Neural cell (in vitro differentiated cells): ENCODE results near the gene MBD1. TPM values are rescaled to one million over a fixed set of nuclear protein-coding genes. Genes with fewer than 3 reads are reported as not detected.

Source experiments
- H2AFZ ChIP-seq: fragments of 200-600, 300-800 bp; sonication (generic), shearing (Covaris generic); 2 replicates; pipeline ENCODE4 v1.6.0; 2014; ENCODE audit warnings: low read depth, mild to moderate bottlenecking, antibody characterized with exemption, low read length, moderate library complexity
- H3F3A ChIP-seq: fragments of 200-600 bp; shearing (Covaris generic); 2 replicates; pipeline ENCODE4 v1.6.1; 2016; ENCODE audit warnings: mild to moderate bottlenecking, moderate library complexity, mixed read lengths, antibody characterized with exemption, low read length; ENCODE audit not compliant: insufficient read depth, poor library complexity, severe bottlenecking
- H3K27ac ChIP-seq: fragments of 200-600, 300-800 bp; sonication (generic), shearing (Covaris generic); 2 replicates; pipeline ENCODE4 v1.5.1; 2014; ENCODE audit warnings: mild to moderate bottlenecking, low read length, moderate library complexity
- H3K27me3 ChIP-seq: fragments of 300-800, 200-600 bp; sonication (generic), shearing (Covaris generic); 2 replicates; pipeline ENCODE4 v1.6.0; 2014; ENCODE audit warnings: mild to moderate bottlenecking, low read depth, low read length, moderate library complexity; ENCODE audit not compliant: insufficient read depth
- H3K36me3 ChIP-seq: fragments of 300-800, 200-600 bp; sonication (generic), shearing (Covaris generic); 2 replicates; pipeline ENCODE4 v1.5.1; 2014; ENCODE audit warnings: mild to moderate bottlenecking, antibody characterized with exemption, low read length, moderate library complexity; ENCODE audit not compliant: insufficient read depth
- H3K4me2 ChIP-seq: fragments of 300-800, 200-600 bp; sonication (generic), shearing (Covaris generic); 2 replicates; pipeline ENCODE4 v1.6.0; 2014; ENCODE audit warnings: mild to moderate bottlenecking, low read length
- H3K4me3 ChIP-seq: fragments of 300-800, 200-600 bp; sonication (generic), shearing (Covaris generic); 2 replicates; pipeline ENCODE4 v1.5.1; 2014; ENCODE audit warnings: mild to moderate bottlenecking, low read length, moderate library complexity
- H3K79me2 ChIP-seq: fragments of 200-600 bp; shearing (Covaris generic); replicated peaks from 2 replicates; pipeline ENCODE4 v1.6.0; 2014; ENCODE audit warnings: mild to moderate bottlenecking, low read length, moderate library complexity; ENCODE audit not compliant: insufficient read depth
- H3K9ac ChIP-seq: fragments of 300-800, 200-600 bp; sonication (generic), shearing (Covaris generic); 2 replicates; pipeline ENCODE4 v1.6.1; 2016; ENCODE audit warnings: mild to moderate bottlenecking, low read length, mixed read lengths
- H3K9me2 ChIP-seq: fragments of 200-600 bp; shearing (Covaris generic); 2 replicates; pipeline ENCODE4 v1.6.1; 2016; ENCODE audit warnings: mild to moderate bottlenecking, low read length, mixed read lengths; ENCODE audit not compliant: insufficient read depth
- H3K9me3 ChIP-seq: fragments of 200-600, 300-800 bp; sonication (generic), shearing (Covaris generic); 2 replicates; pipeline ENCODE4 v1.6.1; 2016; ENCODE audit warnings: mild to moderate bottlenecking, mixed run types, low read length, moderate library complexity, mixed read lengths
- H4K20me1 ChIP-seq: fragments of 200-600 bp; shearing (Covaris generic); 2 replicates; pipeline ENCODE4 v1.6.1; 2016; ENCODE audit warnings: mild to moderate bottlenecking, mixed run types; ENCODE audit not compliant: insufficient read depth
- EP300 ChIP-seq: fragments of 450-650 bp; conservative IDR thresholded peaks from 2 replicates; pipeline ENCODE4 v1.6.1; 2014; ENCODE audit warnings: antibody characterized with exemption, mild to moderate bottlenecking, moderate library complexity; ENCODE audit not compliant: poor library complexity, severe bottlenecking
- EZH2 ChIP-seq: fragments of 200-600, 300-800 bp; shearing (Covaris generic), sonication (generic); IDR thresholded peaks from 2 replicates; pipeline ENCODE4 v1.6.1; 2014; ENCODE audit warnings: antibody characterized with exemption, low read length, borderline replicate concordance, mild to moderate bottlenecking; ENCODE audit not compliant: insufficient read depth, poor library complexity, severe bottlenecking
- MXI1 ChIP-seq: fragments of 450-650 bp; conservative IDR thresholded peaks from 2 replicates; pipeline ENCODE4 v1.6.1; 2014; ENCODE audit warnings: antibody characterized with exemption, mild to moderate bottlenecking; ENCODE audit not compliant: poor library complexity, severe bottlenecking
- POLR2AphosphoS5 ChIP-seq: IDR thresholded peaks from 2 replicates; pipeline ENCODE4 v1.6.1; 2012
- RAD21 ChIP-seq: fragments of 450-650 bp; conservative IDR thresholded peaks from 2 replicates; pipeline ENCODE4 v1.6.1; 2014; ENCODE audit warnings: antibody characterized with exemption, mild to moderate bottlenecking, moderate library complexity
- SMC3 ChIP-seq: fragments of 450-650 bp; conservative IDR thresholded peaks from 2 replicates; pipeline ENCODE4 v1.6.1; 2014; ENCODE audit warnings: antibody characterized with exemption, mild to moderate bottlenecking, moderate library complexity; ENCODE audit not compliant: poor library complexity
- TAF1 ChIP-seq: IDR thresholded peaks from 2 replicates; pipeline ENCODE4 v1.6.1; 2012; ENCODE audit warnings: low read depth
- polyA plus RNA-seq: library from polyadenylated mRNA; depleted of rRNA; stranded (reverse); fragments of >200 nt; gene quantifications from 2 replicates; pipeline ENCODE4 v1.2.3, GENCODE V29; 2014
- TF ChIP-seq, protein P1 (sequence below): fragments of 450-650 bp; IDR thresholded peaks from 2 replicates; pipeline ENCODE4 v1.5.1; 2014; ENCODE audit warnings: antibody characterized with exemption, mild to moderate bottlenecking, moderate library complexity; ENCODE audit not compliant: poor library complexity, severe bottlenecking
- TF ChIP-seq, protein P2 (sequence below): IDR thresholded peaks from 2 replicates; pipeline ENCODE4 v1.6.1; 2012; ENCODE audit warnings: borderline replicate concordance

Gene MBD1
- polyA plus RNA-seq, 1 donor from 2014 or later: 106 TPM

DNA sequence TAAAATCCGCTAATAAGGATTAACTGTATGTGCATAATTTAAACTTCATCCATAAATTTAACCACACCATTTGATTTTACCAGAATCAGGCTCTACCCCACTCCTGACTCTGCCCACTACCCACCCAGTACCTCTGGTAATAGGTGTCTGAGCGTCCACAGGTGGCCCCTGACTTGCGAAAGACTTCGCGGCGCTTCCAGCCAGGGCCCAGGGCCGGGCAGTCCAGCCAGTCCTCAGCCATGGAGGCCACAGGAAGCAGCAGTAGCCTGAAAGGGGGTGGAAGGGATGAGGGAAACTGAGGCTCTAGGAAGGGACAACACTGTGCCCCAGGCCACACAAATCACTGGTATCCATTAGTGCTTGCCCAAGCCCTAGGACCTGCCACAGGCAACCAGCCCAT lies 1.6 kb downstream of the MBD1 start:
- Histone ChIP-seq H3K4me2 (peak overlapping the region; percentile 77), H3K27me3 (no peaks in the 10 kb centered on the region), H2AFZ (no peak overlapping the region), H3K79me2 (peaks cover 26% of the 10 kb centered on the region), H4K20me1 (no peaks in the 10 kb centered on the region), H3K36me3 (no peaks in the 10 kb centered on the region), H3F3A (no peaks in the 10 kb centered on the region), H3K9ac (no peak overlapping the region), H3K9me3 (no peaks in the 10 kb centered on the region), H3K27ac (no peak overlapping the region), H3K4me3 (peak overlapping the region; percentile 82), H3K9me2 (no peaks in the 10 kb centered on the region)
- no peak for TF ChIP-seq SMC3
- TF ChIP-seq MXI1: no peak
- TF ChIP-seq EZH2: no peak
- no peak for TF ChIP-seq EP300
- TF ChIP-seq, protein P1, sequence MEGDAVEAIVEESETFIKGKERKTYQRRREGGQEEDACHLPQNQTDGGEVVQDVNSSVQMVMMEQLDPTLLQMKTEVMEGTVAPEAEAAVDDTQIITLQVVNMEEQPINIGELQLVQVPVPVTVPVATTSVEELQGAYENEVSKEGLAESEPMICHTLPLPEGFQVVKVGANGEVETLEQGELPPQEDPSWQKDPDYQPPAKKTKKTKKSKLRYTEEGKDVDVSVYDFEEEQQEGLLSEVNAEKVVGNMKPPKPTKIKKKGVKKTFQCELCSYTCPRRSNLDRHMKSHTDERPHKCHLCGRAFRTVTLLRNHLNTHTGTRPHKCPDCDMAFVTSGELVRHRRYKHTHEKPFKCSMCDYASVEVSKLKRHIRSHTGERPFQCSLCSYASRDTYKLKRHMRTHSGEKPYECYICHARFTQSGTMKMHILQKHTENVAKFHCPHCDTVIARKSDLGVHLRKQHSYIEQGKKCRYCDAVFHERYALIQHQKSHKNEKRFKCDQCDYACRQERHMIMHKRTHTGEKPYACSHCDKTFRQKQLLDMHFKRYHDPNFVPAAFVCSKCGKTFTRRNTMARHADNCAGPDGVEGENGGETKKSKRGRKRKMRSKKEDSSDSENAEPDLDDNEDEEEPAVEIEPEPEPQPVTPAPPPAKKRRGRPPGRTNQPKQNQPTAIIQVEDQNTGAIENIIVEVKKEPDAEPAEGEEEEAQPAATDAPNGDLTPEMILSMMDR: no peak

DNA sequence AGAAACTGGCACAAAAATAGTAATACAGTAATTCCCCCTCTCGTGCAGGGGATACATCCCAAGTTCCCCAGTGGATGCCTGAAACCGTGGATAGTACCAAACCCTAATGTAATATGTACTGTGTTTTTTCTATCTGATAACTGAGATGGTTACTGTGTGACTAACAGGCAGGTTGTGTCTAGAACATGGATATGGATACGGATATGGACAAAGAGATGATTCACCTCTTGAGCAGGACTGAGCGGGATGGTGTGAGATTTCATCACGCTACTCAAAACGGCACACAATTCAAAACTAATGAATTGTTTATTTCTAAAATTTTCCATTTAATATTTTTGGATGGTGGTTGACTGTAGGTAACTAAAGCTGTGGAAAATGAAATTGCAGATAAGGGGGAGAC lies 3.4 kb downstream of the MBD1 start:
- Histone ChIP-seq H3K4me2 (no peak overlapping the region), H3F3A (no peaks in the 10 kb centered on the region), H3K36me3 (no peaks in the 10 kb centered on the region)

More for the DNA sequence above, 3.4 kb downstream of the MBD1 start:
- Histone ChIP-seq H3K9me2 (no peaks in the 10 kb centered on the region), H3K27ac (no peak overlapping the region), H3K9me3 (no peaks in the 10 kb centered on the region), H3K4me3 (no peak overlapping the region), H3K9ac (no peak overlapping the region), H3K79me2 (peaks cover 26% of the 10 kb centered on the region), H3K27me3 (no peaks in the 10 kb centered on the region), H4K20me1 (no peaks in the 10 kb centered on the region), H2AFZ (no peak overlapping the region)
- TF ChIP-seq, protein P2, sequence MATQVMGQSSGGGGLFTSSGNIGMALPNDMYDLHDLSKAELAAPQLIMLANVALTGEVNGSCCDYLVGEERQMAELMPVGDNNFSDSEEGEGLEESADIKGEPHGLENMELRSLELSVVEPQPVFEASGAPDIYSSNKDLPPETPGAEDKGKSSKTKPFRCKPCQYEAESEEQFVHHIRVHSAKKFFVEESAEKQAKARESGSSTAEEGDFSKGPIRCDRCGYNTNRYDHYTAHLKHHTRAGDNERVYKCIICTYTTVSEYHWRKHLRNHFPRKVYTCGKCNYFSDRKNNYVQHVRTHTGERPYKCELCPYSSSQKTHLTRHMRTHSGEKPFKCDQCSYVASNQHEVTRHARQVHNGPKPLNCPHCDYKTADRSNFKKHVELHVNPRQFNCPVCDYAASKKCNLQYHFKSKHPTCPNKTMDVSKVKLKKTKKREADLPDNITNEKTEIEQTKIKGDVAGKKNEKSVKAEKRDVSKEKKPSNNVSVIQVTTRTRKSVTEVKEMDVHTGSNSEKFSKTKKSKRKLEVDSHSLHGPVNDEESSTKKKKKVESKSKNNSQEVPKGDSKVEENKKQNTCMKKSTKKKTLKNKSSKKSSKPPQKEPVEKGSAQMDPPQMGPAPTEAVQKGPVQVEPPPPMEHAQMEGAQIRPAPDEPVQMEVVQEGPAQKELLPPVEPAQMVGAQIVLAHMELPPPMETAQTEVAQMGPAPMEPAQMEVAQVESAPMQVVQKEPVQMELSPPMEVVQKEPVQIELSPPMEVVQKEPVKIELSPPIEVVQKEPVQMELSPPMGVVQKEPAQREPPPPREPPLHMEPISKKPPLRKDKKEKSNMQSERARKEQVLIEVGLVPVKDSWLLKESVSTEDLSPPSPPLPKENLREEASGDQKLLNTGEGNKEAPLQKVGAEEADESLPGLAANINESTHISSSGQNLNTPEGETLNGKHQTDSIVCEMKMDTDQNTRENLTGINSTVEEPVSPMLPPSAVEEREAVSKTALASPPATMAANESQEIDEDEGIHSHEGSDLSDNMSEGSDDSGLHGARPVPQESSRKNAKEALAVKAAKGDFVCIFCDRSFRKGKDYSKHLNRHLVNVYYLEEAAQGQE: no peak
- TF ChIP-seq, protein P1: no peak
- TF ChIP-seq EZH2 (no peak), RAD21 (no peak), MXI1 (no peak), SMC3 (no peak), TAF1 (no peak), EP300 (no peak), POLR2AphosphoS5 (no peak)
